GM20431 (cell line): ENCODE data around the gene OR11A1.
"Not testable (repeated sequence)": the region's sequence is repeated elsewhere in the genome, so short reads cannot be mapped to it uniquely, and the experiment has no call there.

Experiments
- in situ Hi-C: fragments of 300-500 bp; cut with MseI, MboI; formaldehyde crosslinking; loops from one replicate; pipeline ENCODE4 v1.15.0; 2020; ENCODE audit warnings: low sequenced_read_pairs; ENCODE audit not compliant: unreplicated experiment

Gene OR11A1

DNA sequence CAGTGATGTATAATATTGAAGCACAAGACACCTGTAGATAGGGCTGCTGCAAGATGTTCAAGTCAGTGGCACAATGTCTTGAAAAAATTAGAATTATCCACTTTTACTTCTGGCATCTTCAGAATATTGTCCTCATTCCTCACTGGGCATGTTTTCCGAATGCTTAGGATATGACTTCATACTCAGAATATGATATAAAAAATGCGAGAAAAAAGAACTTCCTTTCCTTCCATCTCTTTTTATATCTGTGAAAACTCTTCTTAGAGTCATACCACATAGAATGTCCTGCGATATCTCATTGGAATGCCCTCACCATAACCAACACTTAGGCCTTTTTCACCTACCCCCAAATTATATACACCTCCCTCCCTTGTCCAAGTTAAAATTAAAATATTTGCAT is 26.3 kb upstream of the OR11A1 start:
- in situ Hi-C loops, result no loop called here

DNA sequence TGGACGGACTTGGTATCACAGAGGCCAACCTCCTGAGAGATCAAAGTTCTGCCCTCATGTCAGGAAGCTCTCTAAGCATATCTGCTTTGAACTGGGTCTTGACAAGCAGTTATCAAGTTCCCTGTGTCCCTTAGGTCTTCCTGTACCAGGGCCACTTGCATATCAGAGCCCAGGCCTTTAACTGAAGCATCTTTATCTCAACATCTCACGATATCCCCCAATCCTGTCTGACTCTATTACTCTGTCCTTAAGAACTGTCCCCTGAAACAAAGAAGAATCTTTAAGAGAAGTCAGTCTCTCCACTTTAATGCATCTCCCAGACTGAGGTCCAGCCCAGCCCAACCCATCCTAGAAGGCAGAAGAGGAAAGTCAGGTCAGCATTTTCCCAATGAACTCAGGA is 22.7 kb upstream of the OR11A1 start:
- in situ Hi-C loops, result no loop called here

DNA sequence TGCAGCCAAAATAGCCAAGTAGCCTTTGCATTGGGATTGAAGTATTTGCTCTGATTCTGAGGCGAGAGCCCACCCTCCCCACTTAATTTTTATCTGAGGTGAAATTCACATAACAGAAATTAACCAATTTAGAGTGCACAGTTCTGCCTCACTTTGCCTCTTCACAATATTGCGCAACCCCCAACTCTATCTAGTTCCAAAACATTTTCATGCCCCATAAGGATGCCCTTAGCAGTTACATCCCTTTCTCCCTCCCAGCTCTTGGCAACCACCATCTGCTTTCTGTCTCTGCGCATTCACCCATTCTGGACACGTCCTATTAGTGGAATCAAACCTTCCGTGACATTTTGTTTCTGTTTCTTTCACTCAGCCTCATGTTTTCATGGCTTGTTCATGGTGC is 21.9 kb upstream of the OR11A1 start:
- in situ Hi-C loops, result no loop called here

DNA sequence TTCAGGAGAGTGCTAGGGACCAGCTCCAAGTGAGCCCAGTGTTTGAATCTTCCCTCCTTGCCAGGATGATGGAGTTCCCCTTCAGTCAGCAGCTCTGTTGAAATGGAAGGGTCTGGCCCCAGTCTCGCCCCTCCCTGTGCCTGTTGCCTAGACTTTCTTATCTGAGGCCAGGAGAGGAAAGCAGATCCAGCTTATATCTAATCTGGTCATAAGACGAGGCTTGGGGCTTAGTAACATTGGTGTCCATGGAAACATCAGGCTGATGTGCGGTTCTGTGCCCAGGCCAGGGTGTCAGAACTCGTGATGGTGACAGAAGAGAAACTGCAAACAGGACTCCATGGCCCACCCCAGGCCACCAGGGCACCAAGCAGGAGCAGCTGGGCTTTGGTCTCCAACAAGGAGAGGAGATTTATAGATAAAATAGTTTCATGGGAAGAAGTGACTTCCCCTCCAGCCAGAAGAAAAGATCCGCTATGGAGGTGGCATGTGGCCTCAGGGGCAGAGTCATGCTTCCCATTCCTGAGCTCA is 21.1 kb upstream of the OR11A1 start:
- in situ Hi-C loops, result no loop called here

DNA sequence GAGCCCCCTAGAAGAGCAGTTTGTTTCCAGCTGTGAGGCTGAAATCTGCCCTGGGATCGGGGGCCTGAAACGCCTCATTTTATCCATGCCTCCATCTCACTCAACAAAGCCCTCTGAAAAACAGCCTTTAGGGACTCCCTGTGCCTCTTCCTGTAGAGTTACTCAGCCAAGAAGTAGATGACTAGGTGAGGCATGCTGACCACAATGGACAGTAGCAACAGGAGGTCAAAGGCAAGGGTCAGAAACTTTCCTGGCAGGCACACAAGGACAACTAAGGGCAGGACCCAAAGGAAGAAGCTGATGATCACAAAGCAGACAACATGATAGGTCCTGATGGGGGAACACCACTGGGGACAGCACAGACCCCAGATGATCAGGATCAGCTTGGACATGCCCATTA is 18.1 kb upstream of the OR11A1 start:
- in situ Hi-C loops, result no loop called here

DNA sequence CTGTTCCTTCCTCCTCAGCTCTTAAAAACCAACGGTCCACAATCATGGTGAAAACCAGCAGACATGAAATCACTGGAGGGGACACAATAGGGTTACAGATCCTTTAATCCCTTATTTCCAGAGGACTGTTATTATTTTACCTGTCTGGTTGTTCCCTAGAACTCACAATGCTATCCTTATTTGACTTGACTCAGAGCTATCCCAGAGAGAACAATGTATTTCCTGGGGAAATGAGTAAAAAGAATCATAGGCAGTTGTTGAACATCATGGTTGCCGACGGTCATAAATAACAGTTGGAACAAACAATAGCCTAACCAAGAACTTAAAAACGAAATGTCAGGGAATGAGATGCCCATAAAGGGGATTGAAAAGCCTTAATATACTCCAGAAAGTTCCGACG is 9.4 kb upstream of the OR11A1 start:
- in situ Hi-C loops, result no loop called here

DNA sequence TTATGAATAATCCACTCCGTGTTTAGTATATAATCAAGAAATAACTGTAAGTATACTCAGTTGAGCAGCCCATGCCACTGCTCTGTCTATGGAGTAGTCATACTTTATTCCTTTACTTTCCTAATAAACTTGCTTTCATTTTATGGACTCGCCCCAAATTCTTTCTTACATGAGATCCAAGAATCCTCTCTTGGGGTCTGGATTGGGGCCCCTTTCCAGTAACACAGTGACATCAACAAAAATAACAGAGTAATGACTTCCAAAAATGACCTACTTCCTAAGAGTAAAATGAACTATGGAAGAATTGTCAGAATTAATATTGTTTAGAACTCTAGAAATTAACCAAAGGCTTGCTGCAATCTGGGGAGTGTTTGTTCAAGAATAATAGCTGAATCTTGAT is 8.9 kb upstream of the OR11A1 start:
- in situ Hi-C loops, result no loop called here

DNA sequence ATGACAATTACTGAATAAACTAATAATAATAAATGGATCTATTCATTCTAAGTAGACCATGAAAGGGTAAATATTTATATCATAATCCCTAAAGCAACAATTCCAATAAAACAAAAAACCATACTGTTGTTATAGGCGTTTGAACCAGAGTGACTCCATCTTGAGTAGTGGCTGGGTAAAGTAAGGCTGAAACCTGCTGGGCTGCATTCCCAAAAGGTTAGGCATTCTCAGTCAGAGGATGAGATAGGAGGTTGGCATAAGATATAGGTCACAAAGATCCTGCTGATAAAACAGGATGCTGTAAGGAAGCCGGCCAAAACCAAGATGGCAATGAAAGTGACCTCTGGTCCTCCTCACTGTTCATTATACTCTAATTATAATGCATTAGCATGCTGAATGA is 8.4 kb upstream of the OR11A1 start:
- in situ Hi-C loops, result no loop called here

DNA sequence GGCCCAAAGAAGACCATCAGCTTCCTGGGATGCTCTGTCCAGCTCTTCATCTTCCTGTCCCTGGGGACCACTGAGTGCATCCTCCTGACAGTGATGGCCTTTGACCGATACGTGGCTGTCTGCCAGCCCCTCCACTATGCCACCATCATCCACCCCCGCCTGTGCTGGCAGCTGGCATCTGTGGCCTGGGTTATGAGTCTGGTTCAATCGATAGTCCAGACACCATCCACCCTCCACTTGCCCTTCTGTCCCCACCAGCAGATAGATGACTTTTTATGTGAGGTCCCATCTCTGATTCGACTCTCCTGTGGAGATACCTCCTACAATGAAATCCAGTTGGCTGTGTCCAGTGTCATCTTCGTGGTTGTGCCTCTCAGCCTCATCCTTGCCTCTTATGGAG is 5.2 kb upstream of the OR11A1 start:
- in situ Hi-C loops, result no loop called here

DNA sequence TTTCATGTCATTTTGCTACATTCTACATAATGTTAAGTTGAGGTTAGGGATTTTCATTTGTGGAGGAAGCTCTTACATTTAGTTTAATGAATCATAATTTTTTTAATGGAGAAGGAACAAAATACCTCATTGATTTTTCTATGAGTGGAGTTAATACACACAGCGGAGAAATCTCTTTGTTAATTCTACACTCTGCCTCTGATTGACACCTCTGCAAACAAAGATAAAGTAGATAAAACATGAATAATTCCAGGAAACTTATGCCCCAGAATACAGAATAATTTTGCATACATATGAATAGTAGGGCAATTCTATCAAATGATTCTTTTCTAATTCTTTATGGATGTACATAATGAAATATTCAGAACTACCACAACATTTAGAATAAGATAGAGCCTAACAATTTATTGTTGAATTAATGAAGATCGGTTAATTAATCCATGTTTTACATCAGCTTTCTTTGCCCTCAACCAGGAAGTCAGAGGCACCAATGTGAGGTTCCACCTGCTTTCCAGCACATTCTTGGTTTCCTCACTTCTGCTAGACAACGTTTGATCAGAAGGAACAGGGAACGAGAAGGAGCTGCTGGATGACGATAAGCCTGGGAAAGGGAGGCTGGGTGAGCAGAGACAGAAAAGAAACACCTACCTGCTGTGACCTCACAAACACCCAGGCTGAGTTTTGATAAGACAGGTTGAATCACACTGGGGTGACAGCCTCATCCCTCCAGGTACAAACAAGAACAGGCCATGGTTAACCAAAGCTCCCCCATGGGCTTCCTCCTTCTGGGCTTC is 4.3 kb upstream of the OR11A1 start:
- in situ Hi-C loops, result no loop called here

DNA sequence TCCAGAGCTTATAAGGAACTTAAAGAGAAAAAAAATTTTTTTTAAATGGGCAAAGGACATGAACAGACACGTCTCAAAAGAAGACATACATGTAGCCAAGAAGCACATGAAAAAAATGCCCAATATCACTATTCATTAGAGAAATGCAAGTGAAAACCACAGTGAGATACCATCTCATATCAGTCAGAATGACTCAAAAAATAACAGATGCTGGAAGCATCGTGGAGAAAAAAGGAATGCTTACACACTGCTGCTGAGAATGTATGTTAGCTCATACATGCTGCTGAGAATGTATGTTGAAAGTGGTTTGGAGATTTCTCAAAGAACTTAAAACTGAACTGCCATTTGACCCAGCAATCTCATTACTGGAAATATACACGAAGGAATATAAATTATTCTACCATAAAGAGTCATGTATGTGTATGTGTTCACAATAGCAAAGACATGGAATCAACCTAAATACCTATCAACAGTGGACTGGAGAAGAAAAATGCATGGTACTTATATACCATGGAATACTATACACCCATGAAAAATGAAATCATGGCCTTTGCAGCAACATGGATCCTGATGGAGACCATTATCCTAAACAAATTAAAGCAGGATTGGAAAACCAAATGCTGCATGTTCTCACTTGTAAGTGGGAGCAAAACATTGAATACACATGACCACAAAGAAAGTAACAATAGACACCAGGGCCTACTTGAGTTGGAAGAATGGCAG is 5.2 kb downstream of the OR11A1 start:
- in situ Hi-C loops, result no loop called here

DNA sequence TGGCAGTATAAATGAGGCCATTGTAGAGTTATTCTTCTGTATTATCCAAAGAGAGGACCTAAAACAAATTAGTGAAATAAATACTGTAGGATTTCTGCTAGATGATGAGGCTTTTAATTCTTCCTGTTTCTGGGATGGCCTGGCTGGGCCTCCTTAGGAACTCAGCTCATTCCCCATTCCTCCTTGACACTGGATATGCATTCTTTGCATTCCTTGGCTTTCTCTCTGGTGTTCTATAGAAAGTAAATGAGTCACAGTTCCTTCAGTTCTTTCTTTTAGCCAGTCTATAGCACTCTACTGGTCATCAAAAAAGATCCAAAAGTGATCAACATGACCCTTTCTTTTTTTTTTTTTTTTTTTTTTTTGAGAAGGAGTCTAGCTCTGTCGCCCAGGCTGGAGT is 9.2 kb downstream of the OR11A1 start:
- in situ Hi-C loops, result no loop called here

DNA sequence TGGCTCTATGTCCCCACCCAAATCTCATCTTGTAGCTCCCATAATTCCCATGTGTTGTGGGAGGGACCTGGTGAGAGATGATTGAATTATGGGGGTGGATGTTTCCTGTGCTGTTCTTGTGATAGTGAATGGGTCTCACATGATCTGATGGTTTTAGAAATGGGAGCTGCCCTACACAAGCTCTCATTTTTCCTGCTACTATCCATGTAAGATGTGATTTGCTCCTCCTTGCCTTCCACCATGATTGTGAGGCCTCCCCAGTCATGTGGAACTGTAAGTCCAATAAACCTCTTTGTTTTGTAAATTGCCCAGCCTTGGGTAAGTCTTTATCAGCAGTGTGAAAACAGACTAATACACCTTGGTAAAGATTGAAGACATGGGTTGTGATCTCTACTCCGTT is 12.8 kb downstream of the OR11A1 start:
- in situ Hi-C loops, result not testable (repeated sequence)

DNA sequence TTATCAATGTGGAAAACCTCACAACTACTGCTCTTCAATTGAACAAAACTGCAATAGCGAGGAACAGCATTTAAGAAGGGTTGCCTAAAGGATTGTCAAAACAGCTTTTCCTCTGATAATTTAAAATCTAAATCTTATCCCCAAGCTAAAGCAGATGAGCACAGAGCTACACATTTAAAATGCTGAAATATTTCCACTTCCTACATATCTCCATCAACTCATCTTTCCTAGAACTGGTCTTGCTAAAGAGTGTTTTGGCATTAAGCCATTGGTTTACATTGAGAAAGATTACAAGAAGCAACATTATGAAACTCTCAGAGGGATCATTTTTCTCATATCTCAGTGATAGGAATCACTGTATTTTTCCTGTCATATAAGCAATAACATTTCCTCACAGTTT is 14.2 kb downstream of the OR11A1 start:
- in situ Hi-C loops, result no loop called here

DNA sequence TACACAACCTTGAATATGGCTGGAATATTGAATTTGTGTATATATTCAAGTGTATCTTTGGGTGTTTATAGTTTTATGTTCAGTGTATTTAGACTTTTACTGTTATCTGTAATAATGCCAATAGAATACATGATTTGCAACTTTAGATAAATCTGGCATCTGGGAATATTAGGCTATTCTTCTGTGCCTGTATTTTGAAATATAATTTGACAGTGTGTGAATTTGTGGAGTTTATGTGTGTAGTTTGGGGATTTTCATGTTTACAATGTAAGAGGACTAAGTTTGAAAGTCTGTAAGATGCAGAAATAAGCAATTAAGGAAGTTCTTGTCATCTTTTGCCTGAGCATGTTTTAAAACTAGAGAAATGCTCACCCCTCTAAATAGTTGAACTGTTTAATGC is 17.9 kb downstream of the OR11A1 start, which contains the start of gene OR10C1:
Gene OR10C1, plus strand, starts transcription at position 301 of the 400 bp plus-strand sequence. CDS start 710 bp downstream, outside the sequence.
- in situ Hi-C loops, result no loop called here

DNA sequence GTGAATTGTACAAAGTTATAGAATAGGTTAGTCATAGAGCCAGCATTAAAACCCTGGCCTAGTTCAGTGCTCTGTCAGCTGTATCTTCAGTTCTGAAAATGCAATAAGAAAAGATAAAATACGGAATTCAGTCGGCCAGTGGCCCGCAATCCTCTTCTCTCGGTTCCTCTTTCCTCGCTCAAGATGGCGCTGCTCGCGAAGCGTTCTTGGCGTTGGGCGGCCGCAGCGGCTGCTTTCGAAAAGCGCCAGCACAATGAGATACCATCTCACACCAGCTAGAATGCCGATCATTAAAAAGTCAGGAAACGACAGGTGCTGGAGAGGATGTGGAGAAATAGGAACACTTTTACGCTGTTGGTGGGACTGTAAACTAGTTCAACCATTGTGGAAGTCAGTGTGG is 20.1 kb downstream of the OR11A1 start:
- in situ Hi-C loops, result not testable (repeated sequence)

DNA sequence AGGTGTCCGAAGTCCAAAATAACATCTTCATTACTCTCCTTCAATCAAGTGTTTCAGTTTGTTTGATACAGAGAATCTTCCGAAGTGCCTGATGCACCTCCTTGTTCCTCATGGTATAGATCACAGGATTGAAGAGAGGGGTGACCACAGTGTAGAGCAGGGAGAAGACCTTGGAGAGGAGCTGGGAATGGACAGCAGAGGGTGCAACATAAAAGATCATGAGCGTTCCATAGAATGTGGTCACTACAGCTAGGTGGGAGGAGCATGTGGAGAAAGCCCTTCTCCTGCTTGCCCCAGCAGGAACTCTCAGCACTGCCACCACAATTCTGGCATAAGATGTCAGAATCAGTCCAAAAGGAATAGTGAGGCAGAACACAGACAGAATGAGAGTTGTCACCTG is 30.2 kb downstream of the OR11A1 start:
- in situ Hi-C loops, result no loop called here

DNA sequence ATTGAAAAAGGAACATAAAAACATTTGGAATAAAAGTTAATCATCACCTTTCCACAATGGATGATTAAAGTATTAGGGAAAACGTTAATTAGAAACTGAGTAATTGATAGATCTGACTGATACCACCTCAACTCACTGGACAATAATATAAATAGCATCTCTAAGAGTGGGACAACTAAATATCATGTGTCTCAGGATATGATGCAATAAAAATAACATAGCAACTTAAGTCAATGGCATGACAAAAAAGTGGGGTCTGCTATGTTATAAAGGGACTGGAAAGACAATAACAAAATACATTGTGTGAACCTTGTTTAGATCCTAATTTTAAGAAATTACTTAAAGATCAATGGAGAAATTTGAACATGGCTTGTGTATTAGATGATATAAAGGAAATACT is 31.8 kb downstream of the OR11A1 start:
- in situ Hi-C loops, result no loop called here

DNA sequence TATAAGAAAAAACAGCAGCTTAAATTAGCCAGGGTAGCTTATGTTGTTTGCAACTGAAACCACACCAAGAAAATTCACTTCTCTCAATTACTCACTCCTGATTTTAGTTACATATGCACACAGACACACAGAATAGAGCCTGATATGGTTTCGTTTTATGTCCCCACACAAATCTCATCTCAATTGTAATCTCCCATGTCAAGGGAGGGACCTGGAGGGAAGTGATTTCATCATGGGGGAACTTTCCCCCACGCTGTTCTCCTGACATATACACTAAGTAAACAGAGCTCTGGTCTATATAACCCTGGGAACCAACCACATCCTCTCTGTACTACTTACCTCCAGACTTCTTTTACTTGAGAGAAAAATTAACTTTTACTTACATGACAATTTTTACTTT is 32.3 kb downstream of the OR11A1 start:
- in situ Hi-C loops, result no loop called here

DNA sequence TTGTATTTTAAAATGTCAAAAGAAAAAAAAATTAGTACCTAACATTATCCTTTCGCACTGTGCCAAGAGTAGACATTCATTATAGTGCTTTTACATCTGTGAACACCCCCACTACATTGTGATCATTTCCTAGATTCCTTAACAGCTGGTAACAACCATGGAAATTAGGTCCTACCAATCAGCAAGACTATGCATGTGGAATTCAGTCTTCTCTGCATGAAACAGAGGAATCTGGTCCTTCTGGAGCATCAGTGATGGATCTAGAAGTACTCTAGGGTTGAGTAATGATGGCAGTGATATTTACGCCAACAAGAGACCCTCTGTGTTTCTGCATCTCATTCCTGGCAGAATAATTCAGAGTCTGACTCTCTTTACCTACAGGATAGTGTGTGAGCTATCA is 32.7 kb downstream of the OR11A1 start:
- in situ Hi-C loops, result no loop called here

DNA sequence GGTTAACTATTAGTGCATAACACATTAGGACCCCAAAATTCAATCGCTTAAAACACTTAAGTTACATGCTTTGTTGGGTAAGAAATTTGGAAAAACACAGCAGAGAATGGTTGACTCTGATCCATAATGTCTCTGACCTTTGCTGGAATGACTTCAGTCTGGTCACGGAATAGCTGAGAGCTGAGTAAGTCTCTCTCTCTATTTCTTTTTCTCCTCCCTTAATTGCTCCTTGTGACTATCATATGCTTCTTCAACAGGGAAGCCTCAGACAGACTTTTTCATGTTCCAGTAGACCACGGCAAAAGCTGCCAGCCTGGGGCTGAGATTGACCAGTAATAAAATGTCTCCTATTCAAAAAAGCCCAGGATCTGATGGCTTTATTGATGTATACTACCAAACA is 37.4 kb downstream of the OR11A1 start:
- in situ Hi-C loops, result no loop called here
